ENCODE results near the gene SLCO3A1.

Gene SLCO3A1

GRCh38 chr15:91911844-91912243, 58.3 kb downstream of the SLCO3A1 start:
- DNase-seq (ENCODE audit: low read depth in 2 of 2): no peak

- DNase-seq (ENCODE audit: low read depth in 2 of 2): no peak
These were observed 58.8 kb downstream of the SLCO3A1 start for GRCh38 chr15:91912336-91912735.

- no peak for DNase-seq (ENCODE audit: low read depth in 2 of 2)
These were observed 60.1 kb downstream of the SLCO3A1 start for GRCh38 chr15:91913560-91913959.

- no peak for DNase-seq (ENCODE audit: low read depth in 2 of 2)
These were observed 62.1 kb downstream of the SLCO3A1 start for GRCh38 chr15:91915576-91915975.

- DNase-seq (ENCODE audit: low read depth in 2 of 2): no peak
These were observed 62.5 kb downstream of the SLCO3A1 start for GRCh38 chr15:91916051-91916450.

GRCh38 chr15:91917686-91918360, 64.3 kb downstream of the SLCO3A1 start:
- DNase-seq (ENCODE audit: low read depth in 2 of 2): no peak

- DNase-seq (ENCODE audit: low read depth in 2 of 2): no peak
These were observed 65.6 kb downstream of the SLCO3A1 start for GRCh38 chr15:91919014-91919534.

GRCh38 chr15:91921188-91921842, 67.8 kb downstream of the SLCO3A1 start:
- DNase-seq (ENCODE audit: low read depth in 2 of 2): no peak

GRCh38 chr15:91921843-91922198, 68.3 kb downstream of the SLCO3A1 start:
- DNase-seq (ENCODE audit: low read depth in 2 of 2): no peak

- DNase-seq (ENCODE audit: low read depth in 2 of 2): no peak
These were observed 69.4 kb downstream of the SLCO3A1 start for GRCh38 chr15:91922646-91923547.

- DNase-seq (ENCODE audit: low read depth in 2 of 2): no peak
These were observed 70.7 kb downstream of the SLCO3A1 start for GRCh38 chr15:91924183-91924582.

GRCh38 chr15:91924837-91925495, 71.5 kb downstream of the SLCO3A1 start:
- DNase-seq (ENCODE audit: low read depth in 2 of 2): no peak

GRCh38 chr15:91925794-91926193, 72.3 kb downstream of the SLCO3A1 start:
- DNase-seq (ENCODE audit: low read depth in 2 of 2): no peak

- DNase-seq (ENCODE audit: low read depth in 2 of 2): no peak
These were observed 73.4 kb downstream of the SLCO3A1 start for GRCh38 chr15:91926908-91927270.

- DNase-seq (ENCODE audit: low read depth in 2 of 2): no peak
These were observed 74.1 kb downstream of the SLCO3A1 start for GRCh38 chr15:91927585-91927984.

- no peak for DNase-seq (ENCODE audit: low read depth in 2 of 2)
These were observed 75.2 kb downstream of the SLCO3A1 start for GRCh38 chr15:91928675-91929074.

- DNase-seq (ENCODE audit: low read depth in 2 of 2): no peak
These were observed 76.0 kb downstream of the SLCO3A1 start for GRCh38 chr15:91929509-91929908.

GRCh38 chr15:91930092-91930491, 76.6 kb downstream of the SLCO3A1 start:
- DNase-seq (ENCODE audit: low read depth in 2 of 2): no peak

GRCh38 chr15:91936182-91936775, 82.8 kb downstream of the SLCO3A1 start:
- no peak for DNase-seq (ENCODE audit: low read depth in 2 of 2)

- DNase-seq (ENCODE audit: low read depth in 2 of 2): no peak
These were observed 83.4 kb downstream of the SLCO3A1 start for GRCh38 chr15:91936927-91937326.

GRCh38 chr15:91938136-91938535, 84.6 kb downstream of the SLCO3A1 start:
- no peak for DNase-seq (ENCODE audit: low read depth in 2 of 2)
